NCI-H2081 treated with DMSO at 0.1 percent for 48 hours (cell line): ENCODE data around the gene FNIP1.
"Not testable (repeated sequence)": the region's sequence is repeated elsewhere in the genome, so short reads cannot be mapped to it uniquely, and the experiment has no call there.

Experiments
- DNase-seq: peaks from one replicate; lab custom pipeline; 2025; lab: John Stamatoyannopoulos, UW

FNIP1 gene

GRCh38 chr5:131749723-131750470, 46.9 kb downstream of the FNIP1 start:
- no peak for DNase-seq

- DNase-seq, result no peak
These were observed 47.7 kb downstream of the FNIP1 start for GRCh38 chr5:131749138-131749537.

GRCh38 chr5:131747180-131748105, 49.4 kb downstream of the FNIP1 start:
- no peak for DNase-seq

GRCh38 chr5:131746423-131746822, 50.4 kb downstream of the FNIP1 start:
- no peak for DNase-seq

DNA sequence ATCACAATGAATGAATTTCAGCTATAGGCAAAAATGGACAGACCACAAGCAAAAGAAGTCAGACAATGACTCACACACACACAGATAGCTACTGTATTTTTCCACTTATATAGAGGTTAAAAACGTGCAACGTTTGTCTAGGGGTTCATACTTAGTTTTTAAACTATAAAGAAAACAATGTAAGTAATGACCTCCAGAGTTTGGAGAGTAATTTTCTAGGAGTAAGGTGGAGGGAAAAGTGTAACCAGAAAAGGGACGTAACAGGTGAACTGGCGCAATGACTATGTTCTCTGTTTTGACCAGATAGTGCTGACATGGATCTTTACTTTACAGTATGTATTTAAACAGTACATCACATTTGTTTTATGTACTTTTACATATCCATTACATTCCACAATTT, 51.1 kb downstream of the FNIP1 start:
- no peak for DNase-seq

DNA sequence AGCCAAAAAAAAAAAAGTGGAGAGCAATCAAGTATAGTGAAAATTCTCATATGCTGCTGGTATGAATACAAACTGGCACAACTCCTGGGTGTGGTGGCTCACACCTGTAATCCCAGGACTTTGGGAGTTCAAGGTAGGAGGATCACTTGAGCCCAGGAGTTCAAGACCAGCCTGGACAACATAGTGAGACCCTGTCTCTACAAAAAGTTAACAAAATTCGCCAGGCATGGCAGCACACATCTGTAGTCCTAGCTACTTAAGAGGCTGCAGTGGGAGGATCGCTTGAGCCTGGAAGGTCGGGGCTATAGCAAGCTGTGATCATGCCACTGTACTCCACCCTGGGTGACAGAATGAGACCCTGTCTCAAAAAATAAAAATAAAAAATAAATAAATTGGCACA, 51.7 kb downstream of the FNIP1 start:
- DNase-seq, result no peak

- DNase-seq, result no peak
These were observed 56.3 kb downstream of the FNIP1 start for GRCh38 chr5:131740477-131740876.

GRCh38 chr5:131735393-131735792, 61.4 kb downstream of the FNIP1 start:
- no peak for DNase-seq

- not testable (repeated sequence) for DNase-seq
These were observed 61.9 kb downstream of the FNIP1 start for GRCh38 chr5:131734939-131735338.

GRCh38 chr5:131729292-131729691, 67.5 kb downstream of the FNIP1 start:
- DNase-seq, result not testable (repeated sequence)

GRCh38 chr5:131724089-131724488, 72.7 kb downstream of the FNIP1 start:
- DNase-seq, result not testable (repeated sequence)

DNA sequence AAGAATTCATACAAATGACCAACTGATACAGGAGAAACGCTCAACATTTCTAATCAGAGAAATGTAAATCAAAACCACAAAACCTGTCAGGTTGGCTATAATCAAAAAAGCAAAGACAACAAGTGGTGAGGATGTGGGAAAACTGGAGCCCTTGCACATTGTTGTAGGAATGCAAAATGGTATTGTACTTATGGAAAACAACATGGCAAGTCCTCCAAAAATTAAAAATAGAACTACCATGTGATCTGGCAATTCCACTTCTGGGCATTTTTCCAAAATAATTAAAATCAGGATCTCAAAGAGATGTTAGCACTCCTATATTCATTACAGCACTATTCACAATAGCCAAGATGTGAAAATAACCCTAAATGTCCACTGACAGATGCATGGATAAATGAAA, 76.1 kb downstream of the FNIP1 start:
- peak; percentile 39 for DNase-seq

DNA sequence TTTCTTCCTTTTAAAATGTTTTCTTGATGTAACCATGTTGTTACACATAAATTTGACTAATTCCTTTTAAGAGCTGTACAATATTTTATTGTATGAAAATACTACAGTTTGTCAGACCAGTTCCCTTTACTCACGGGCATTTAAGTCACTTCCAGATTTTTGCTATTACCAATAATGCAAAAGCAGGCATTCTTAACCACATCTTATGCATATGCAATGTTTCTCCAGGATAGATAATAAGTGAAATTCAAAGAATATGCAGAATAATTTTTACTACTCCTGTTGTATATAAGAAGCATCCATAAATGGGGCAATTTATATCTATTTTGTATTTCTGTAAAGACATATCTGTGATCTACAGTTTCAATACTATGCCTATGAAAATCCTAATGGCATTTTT, 77.3 kb downstream of the FNIP1 start:
- no peak for DNase-seq

GRCh38 chr5:131718487-131719014, 78.3 kb downstream of the FNIP1 start:
- DNase-seq, result no peak

- not testable (repeated sequence) for DNase-seq
These were observed 79.7 kb downstream of the FNIP1 start for GRCh38 chr5:131717164-131717563.

DNA sequence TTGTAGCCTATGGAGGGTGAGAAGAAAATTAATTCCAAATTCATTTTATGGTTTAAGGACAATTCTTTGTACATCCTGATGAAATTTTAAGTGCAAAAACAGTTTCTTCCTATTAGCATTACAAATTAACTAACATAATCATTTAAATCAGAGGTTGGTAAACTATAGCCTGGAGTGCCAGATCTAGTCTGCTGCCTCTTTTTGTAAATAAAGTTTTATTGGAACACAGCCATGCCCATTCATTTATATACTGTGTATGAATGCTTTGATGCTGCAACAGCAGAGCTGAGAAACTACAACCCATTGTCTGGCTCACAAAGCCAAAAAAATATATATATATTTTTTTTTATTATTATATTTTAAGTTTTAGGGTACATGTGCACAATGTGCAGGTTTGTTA, 80.2 kb downstream of the FNIP1 start:
- DNase-seq, result no peak

- DNase-seq, result no peak
These were observed 86.4 kb downstream of the FNIP1 start for GRCh38 chr5:131710391-131710790.

DNA sequence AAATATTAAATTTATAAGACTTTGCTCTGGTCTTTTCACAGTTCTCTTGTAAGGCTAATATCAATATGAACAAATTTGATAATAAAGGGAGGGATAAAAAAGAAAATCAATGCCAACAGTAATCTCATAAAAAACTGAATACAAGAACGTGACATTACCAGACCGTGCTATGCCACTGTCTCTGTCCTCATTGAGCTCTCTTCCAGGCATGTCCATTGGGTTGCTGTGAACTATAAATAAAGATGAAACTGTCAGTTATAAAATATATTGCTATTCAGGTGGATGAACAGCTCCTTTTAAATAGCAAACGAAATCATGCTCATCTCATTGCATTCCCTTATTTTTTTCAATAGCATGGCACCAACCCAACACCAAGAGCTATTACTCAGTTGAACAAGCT, 87.8 kb downstream of the FNIP1 start:
- DNase-seq, result no peak

DNA sequence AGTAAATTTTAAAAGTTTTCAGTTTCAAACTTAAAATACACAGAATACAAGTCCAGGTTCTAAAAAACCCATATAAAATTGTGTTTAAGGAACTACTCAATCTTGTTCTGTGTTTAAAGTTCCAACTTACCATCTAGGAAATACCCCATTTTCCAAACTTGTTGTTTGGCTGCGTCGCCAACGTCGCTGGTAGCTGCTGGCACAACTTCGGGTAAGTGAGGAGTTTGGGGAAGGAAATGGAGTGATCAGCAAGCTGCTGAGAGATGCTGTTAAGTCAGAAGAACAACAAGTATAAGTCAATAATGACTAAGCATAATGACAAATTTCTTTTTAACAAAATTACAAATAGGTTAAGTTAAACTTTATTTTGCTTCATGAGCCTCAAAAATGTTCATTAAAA, 90.5 kb downstream of the FNIP1 start:
- DNase-seq, result no peak

DNA sequence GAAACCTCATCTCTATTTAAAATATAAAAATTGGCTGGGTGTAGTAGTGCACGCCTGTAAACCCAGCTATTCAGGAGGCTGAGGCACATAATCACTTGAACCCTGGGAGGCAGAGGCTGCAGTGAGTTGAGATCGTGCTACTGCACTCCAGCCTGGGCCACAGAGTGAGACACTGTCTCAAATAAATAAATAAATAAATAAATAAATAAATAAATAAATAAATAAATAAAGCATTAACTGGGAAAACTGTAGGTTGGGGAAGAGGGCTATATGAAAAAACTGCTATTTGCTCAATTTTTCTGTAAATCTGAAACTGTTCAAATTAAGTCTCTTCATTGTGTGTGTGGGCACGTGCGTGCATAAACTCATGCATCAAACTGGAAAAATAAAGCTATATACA, 101.9 kb downstream of the FNIP1 start:
- DNase-seq, result no peak

DNA sequence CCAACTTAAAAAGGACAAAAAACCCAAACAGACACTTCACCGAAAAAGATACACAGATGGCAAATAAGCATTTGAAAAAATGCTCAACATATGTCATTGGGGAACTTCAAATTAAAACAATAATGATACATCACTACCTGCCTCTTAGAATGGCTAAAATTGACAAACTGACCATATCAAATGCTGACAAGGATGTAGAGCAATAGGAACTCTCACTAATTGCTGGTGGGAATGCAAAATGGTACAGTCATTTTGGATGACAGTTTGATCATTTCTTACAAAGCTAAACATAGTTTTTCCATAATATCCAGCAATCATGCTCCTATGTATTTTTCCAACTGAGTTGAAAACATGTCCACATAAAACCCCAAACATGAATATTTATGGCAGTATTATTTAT, 102.9 kb downstream of the FNIP1 start:
- DNase-seq, result no peak

GRCh38 chr5:131685516-131686171, 111.2 kb downstream of the FNIP1 start:
- DNase-seq, result no peak
